T-helper 2 cell treated with Interferon-gamma antibody and Interleukin-4, amounts not matched to agents 100 ng/mL and 5 ng/mL, for 36 hours (primary cell): ENCODE measurements around the gene CCDC33. TPM values are rescaled to one million over a fixed set of nuclear protein-coding genes. Genes with fewer than 3 reads are reported as not detected.

Experiments
- intact Hi-C: fragments of 100-400 bp; cut with micrococcal nuclease; formaldehyde crosslinking; loops from one replicate; pipeline ENCODE4 v1.15.1; 2023
- total RNA-seq: library from RNA; stranded (reverse); gene quantifications from 2 replicates; pipeline ENCODE4 v1.2.3, GENCODE V29; 2022

CCDC33 gene
- total RNA-seq, 1 donor from 2014 or later, result not detected

GRCh38 chr15:74258456-74259291 lies 22.5 kb downstream of the CCDC33 start:
- intact Hi-C loops, result no loop called here

GRCh38 chr15:74259292-74259648 lies 23.1 kb downstream of the CCDC33 start:
- intact Hi-C loops, result no loop called here

GRCh38 chr15:74259821-74260607 lies 23.9 kb downstream of the CCDC33 start:
- intact Hi-C loops, result no loop called here

GRCh38 chr15:74261041-74261440 lies 24.9 kb downstream of the CCDC33 start:
- intact Hi-C loops, result no loop called here

GRCh38 chr15:74261685-74262084 lies 25.6 kb downstream of the CCDC33 start:
- intact Hi-C loops, result no loop called here

- intact Hi-C loops, result no loop called here
Observed at GRCh38 chr15:74262151-74262550, 26.0 kb downstream of the CCDC33 start.

DNA sequence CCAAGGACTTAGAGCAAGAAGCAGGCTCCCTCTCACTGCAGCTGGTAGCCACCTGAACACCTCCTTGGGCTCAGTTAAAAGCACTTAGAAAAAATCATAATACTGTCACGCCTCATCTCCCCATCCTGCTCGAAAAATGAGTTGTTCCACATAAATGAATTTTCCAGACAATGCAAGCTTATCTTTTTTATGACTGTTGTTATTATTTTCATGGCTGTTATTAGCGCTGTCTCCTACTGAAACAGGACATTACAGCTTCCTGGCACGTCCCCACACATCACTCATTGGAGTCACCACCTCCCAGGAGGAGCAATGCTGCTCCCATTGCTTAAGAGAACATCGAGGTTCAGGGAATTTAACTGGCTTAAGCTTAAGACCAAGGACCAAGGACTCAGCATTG lies 26.5 kb downstream of the CCDC33 start:
- intact Hi-C loops, result no loop called here

GRCh38 chr15:74263466-74263865 lies 27.3 kb downstream of the CCDC33 start:
- intact Hi-C loops, result no loop called here

- intact Hi-C loops, result no loop called here
Observed at GRCh38 chr15:74264081-74264501, 28.0 kb downstream of the CCDC33 start.

GRCh38 chr15:74265046-74265639 lies 29.0 kb downstream of the CCDC33 start:
- intact Hi-C loops, result loop anchor here (1.0 kb wide), 1 partner anchor 26 kb away; no protein-coding TSS in a partner anchor

DNA sequence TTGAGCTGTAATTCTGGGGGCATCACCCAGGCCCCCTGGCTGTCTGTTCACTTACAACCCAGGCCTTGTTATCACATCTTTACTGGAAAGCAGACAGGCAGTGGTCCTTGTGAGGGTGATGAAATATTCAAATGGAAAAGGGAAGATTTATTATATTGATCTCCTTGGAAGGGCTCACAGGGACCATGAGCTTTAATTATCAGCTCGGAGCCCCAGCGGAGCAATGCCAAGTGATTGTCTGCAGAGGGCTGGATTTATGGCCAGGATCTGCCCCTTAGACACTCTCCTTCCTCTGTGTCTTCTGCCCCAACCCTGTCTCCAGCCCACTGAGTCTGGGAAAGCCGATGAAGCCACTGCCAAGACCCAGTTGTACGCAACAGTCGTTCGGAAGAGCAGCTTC lies 31.9 kb downstream of the CCDC33 start:
- intact Hi-C loops, result no loop called here

DNA sequence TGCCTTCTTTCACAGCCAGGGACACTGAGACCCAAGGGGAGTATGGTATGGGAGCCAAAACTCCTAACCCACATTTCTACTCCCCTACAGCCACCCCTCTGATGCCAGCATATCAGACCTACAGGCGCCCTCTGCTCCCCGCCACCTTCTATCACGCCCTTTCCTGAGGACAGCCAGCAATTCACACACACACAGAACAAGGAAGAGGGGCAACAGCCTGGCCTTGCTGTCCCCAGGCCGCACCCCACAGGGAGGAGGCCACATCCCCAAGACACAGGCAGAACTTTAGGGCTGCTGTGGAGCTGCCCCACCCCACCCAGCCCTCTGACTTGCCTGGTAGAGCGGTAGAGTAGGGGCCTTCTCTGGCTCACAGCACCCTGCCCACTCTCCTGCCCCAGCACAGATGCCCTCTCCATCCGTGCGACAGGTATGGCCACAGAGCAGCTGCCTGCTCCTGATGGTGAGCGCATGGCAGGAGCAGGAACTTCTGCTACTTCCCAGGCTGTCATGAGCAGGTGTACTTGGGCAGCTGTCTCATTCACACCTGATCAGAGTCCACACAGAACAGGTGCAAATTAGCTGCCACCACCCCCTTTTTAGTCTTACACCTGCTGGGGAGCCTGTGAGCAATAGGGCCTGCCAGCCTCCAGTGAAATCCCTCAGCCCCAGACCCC lies 33.4 kb downstream of the CCDC33 start:
- intact Hi-C loops, result no loop called here

DNA sequence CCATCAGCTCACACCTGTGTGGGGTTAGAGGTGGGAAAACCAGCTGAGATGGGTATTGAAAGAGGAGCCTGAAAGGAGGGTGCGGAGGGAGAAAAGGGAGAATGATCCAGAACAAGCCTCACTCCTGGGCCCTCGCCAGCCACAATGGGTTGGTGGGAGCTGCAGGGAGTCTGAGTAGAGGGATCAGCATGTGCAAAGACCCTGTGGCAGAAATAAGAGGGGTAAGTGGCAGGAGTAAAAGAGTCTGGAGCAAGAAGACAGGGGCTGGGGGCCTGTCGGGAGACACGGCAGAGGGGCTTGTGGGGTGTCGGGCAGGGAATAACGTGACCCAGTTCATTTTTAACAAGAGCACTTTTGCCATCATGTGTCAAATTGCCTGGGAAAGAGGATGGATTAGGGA lies 34.0 kb downstream of the CCDC33 start:
- intact Hi-C loops, result no loop called here

- intact Hi-C loops, result no loop called here
Observed at GRCh38 chr15:74270854-74271520, 34.9 kb downstream of the CCDC33 start.

DNA sequence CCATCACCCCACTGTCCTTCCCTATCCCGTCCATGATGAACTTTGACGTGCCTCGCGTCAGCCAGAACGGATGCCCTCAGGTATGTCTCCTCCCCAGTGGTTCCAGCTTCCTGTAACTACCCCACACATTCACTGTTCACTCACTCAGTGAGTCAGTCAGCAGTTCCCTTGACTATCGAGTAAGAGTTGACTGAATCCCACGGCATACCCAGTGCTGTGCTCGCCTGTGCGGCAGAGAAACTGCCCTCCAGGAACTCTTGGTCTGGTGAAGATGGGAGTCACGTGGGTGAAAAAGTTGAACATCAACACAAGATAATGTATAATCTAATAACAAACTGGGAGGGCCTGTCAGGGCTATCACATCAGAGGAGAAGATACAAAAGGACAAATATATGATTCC lies 36.7 kb downstream of the CCDC33 start:
- intact Hi-C loops, result no loop called here

- intact Hi-C loops, result no loop called here
Observed at GRCh38 chr15:74274470-74275038, 38.4 kb downstream of the CCDC33 start.

- intact Hi-C loops, result no loop called here
Observed at GRCh38 chr15:74275957-74276356, 39.8 kb downstream of the CCDC33 start.

DNA sequence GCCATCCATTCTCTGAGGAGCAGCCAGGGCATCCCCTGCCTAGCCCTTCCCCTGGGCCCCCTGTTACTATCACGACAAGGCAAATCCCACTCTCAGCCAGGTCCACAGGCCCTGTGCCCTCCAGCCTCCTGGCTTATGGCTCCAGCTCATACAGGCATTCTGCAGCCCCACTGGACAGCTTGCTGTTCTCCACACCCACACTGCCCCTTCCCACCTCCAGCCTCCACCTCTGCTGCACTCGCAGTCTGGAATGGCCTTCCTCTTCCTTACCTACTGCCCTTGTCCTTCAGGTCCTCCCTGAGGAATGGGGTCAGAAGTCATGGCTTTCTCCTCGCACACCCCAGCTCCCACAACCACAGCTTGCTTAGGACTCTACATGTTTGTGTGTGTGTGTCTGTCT lies 40.4 kb downstream of the CCDC33 start:
- intact Hi-C loops, result no loop called here

- intact Hi-C loops, result no loop called here
Observed at GRCh38 chr15:74277242-74277810, 41.2 kb downstream of the CCDC33 start.

GRCh38 chr15:74278207-74278606 lies 42.1 kb downstream of the CCDC33 start:
- intact Hi-C loops, result no loop called here
